B cell (primary cell): Measurements from ENCODE around the gene BBS1. TPM values are rescaled to one million over a fixed set of nuclear protein-coding genes. Genes with fewer than 3 reads are reported as not detected.

Experiments
- ATAC-seq: fragments of 200-7000 bp; cut with Tn5 transposase; one replicate; pipeline ENCODE4 v1.10.0; 2021; ENCODE audit warnings: low read depth, mild to moderate bottlenecking, moderate number of reproducible peaks, moderate library complexity
- CTCF ChIA-PET: fragments of 350-600 bp; sonication (Branson Sonifier 250); formaldehyde crosslinking; loops from one replicate; lab custom pipeline; 2021; ENCODE audit warnings: antibody characterized with exemption, inconsistent platforms; lab: Charles Lee
- POLR2A ChIA-PET: fragments of 350-600 bp; sonication (Branson Sonifier 250); formaldehyde crosslinking; loops from one replicate; lab custom pipeline; 2021; ENCODE audit warnings: antibody characterized with exemption; lab: Charles Lee
- DNase-seq: peaks from one replicate; pipeline ENCODE4 v3.0.0; 2013
- H2AFZ ChIP-seq: 2 replicates; pipeline ENCODE4 v1.6.1; 2012; ENCODE audit warnings: mild to moderate bottlenecking, low read depth, low read length; ENCODE audit not compliant: insufficient read depth, poor library complexity, severe bottlenecking
- H3K27ac ChIP-seq, 2 donors: 1 replicate in 1 of 2; 2 replicates in 1 of 2; pipeline ENCODE4 v1.5.1; 2012 to 2013; ENCODE audit warnings: low read length in 2 of 2, mild to moderate bottlenecking in 2 of 2, moderate library complexity in 1 of 2
- H3K27me3 ChIP-seq, 4 experiments: fragments of 200-600 bp in 1 of 4; sonication (generic) in 1 of 4; replicated peaks in 1 of 4; 1 replicate in 2 of 4; 2 replicates in 2 of 4; pipeline versions ENCODE4 v1.6.1 to v1.7.0; 2013 to 2016; ENCODE audit warnings: low read length in 3 of 4, mild to moderate bottlenecking in 2 of 4, mixed read lengths in 1 of 4, moderate library complexity in 1 of 4; ENCODE audit not compliant: insufficient read depth in 4 of 4, control insufficient read depth in 3 of 4; ENCODE audit errors: control extremely low read depth in 1 of 4
- H3K36me3 ChIP-seq, 2 experiments: replicated peaks in 1 of 2; 1 replicate in 1 of 2; 2 replicates in 1 of 2; pipeline versions ENCODE4 v1.6.1 to v1.7.1; 2013; ENCODE audit warnings: low read length in 1 of 2; ENCODE audit not compliant: insufficient read depth in 2 of 2, control insufficient read depth in 1 of 2; ENCODE audit errors: control extremely low read depth in 1 of 2, extremely low read depth in 1 of 2
- H3K4me1 ChIP-seq, 2 donors: fragments of 200-600 bp in 1 of 2; sonication (generic) in 1 of 2; 1 replicate in 1 of 2; 2 replicates in 1 of 2; pipeline versions ENCODE4 v1.5.1 to v1.6.1; 2013 to 2017; ENCODE audit warnings: low read length in 2 of 2; ENCODE audit not compliant: control insufficient read depth in 2 of 2, insufficient read depth in 2 of 2
- H3K4me2 ChIP-seq: replicated peaks from 2 replicates; pipeline ENCODE3; 2012; ENCODE audit warnings: mild to moderate bottlenecking, low read depth, low read length; ENCODE audit not compliant: poor library complexity, severe bottlenecking
- H3K4me3 ChIP-seq, 5 experiments: fragments of 200-600 bp in 1 of 5; sonication (generic) in 1 of 5; 1 replicate in 3 of 5; 2 replicates in 2 of 5; pipeline versions ENCODE4 v1.5.1 to v1.7.0; 2011 to 2016; ENCODE audit warnings: low read length in 4 of 5, mild to moderate bottlenecking in 4 of 5, low read depth in 2 of 5, control low read depth in 1 of 5, moderate library complexity in 1 of 5; ENCODE audit not compliant: insufficient read depth in 1 of 5; ENCODE audit errors: control extremely low read depth in 1 of 5, extremely low read depth in 1 of 5
- H3K79me2 ChIP-seq: fragments of 200-600 bp; sonication (generic); one replicate; pipeline ENCODE4 v1.6.0; 2016; ENCODE audit warnings: low read length; ENCODE audit not compliant: control insufficient read depth, insufficient read depth
- H3K9ac ChIP-seq: fragments of 200-600 bp; sonication (generic); 2 replicates; pipeline ENCODE4 v1.6.1; 2017; ENCODE audit warnings: mild to moderate bottlenecking, low read length, moderate library complexity
- H3K9me3 ChIP-seq, 3 donors: one replicate each; pipeline versions ENCODE4 v1.6.1 to v1.7.1; 2013; ENCODE audit warnings: low read length in 2 of 3; ENCODE audit not compliant: control insufficient read depth in 2 of 3, insufficient read depth in 1 of 3; ENCODE audit errors: control extremely low read depth in 1 of 3
- H4K20me1 ChIP-seq: 2 replicates; pipeline ENCODE4 v1.6.0; 2012; ENCODE audit warnings: mild to moderate bottlenecking, low read length; ENCODE audit not compliant: insufficient read depth, control insufficient read depth, poor library complexity, severe bottlenecking
- H3K27ac Mint-ChIP-seq: one replicate; pipeline ENCODE4 v1.8.0; 2021; ENCODE audit warnings: mixed read lengths
- H3K27me3 Mint-ChIP-seq: one replicate; pipeline ENCODE4 v1.8.0; 2021; ENCODE audit warnings: mixed read lengths
- H3K4me1 Mint-ChIP-seq: one replicate; pipeline ENCODE4 v1.8.0; 2021; ENCODE audit warnings: mixed read lengths
- H3K4me3 Mint-ChIP-seq: one replicate; pipeline ENCODE4 v1.8.0; 2021; ENCODE audit warnings: mixed read lengths
- H3K9me3 Mint-ChIP-seq: one replicate; pipeline ENCODE4 v1.8.0; 2022; ENCODE audit warnings: mixed read lengths; ENCODE audit not compliant: insufficient read depth
- CTCF ChIP-seq: fragments of 200-600 bp; IDR thresholded peaks from one replicate; pipeline ENCODE4 v1.8.0; 2022; ENCODE audit warnings: antibody characterized with exemption, mild to moderate bottlenecking
- EZH2 ChIP-seq: IDR thresholded peaks from 2 replicates; pipeline ENCODE4 v1.6.1; 2012; ENCODE audit warnings: borderline replicate concordance, low read depth, mild to moderate bottlenecking, moderate library complexity, low read length; ENCODE audit not compliant: insufficient read depth, poor library complexity, severe bottlenecking
- WGBS: methylation state at CpG from one replicate; pipeline ENCODE4 v1.1.5; 2013; ENCODE audit warnings: missing lambda C conversion rate; ENCODE audit not compliant: insufficient coverage; 5-methylcytosine and 5-hydroxymethylcytosine counted together
- intact Hi-C: fragments of 100-400 bp; cut with micrococcal nuclease; formaldehyde crosslinking; loops from one replicate; pipeline ENCODE4 v1.10.0; 2022
- polyA plus RNA-seq: library from polyadenylated mRNA; depleted of rRNA; stranded (reverse); fragments of >200 nt; gene quantifications from 2 replicates; pipeline ENCODE4 v1.2.3, GENCODE V29; 2012
- total RNA-seq, 2 donors: library from RNA; stranded (reverse); fragments of 120-200 nt in 1 of 2; gene quantifications; 1 replicate in 1 of 2; 2 replicates in 1 of 2; pipeline versions ENCODE4 v1.2.3 to v1.2.4, GENCODE V29; 2013 to 2022

The BBS1 gene
- total and polyA plus RNA-seq, 2 donors (not counting 1 experiment from before 2014, with no cell fraction given): 20.4 to 52.5 TPM

GRCh38 chr11:66532784-66533183 is 22.3 kb downstream of the BBS1 start:
- ATAC-seq: no peak
- no peaks in the 10 kb centered on the region for H3K27me3 Mint-ChIP-seq
- Histone ChIP-seq H3K36me3 (peaks cover 1 to 18% of the 10 kb centered on the region in 2 experiments), H3K9me3 (no peaks in the 10 kb centered on the region), H3K4me2 (no peak overlapping the region), H3K27ac (no peak overlapping the region), H3K27me3 (no peaks in the 10 kb centered on the region), H2AFZ (no peak overlapping the region), H4K20me1 (no peaks in the 10 kb centered on the region), H3K4me3 (no peak overlapping the region), H3K4me1 (no peaks in the 10 kb centered on the region), H3K79me2 (no peaks in the 10 kb centered on the region), H3K9ac (no peak overlapping the region)
- ChIA-PET POLR2A (no interaction called here), CTCF (no interaction called here)
- no peak for DNase-seq
- H3K9me3 Mint-ChIP-seq: no peaks in the 10 kb centered on the region
- H3K4me1 Mint-ChIP-seq: no peaks in the 10 kb centered on the region
- H3K4me3 Mint-ChIP-seq: no peak overlapping the region
- no peak overlapping the region for H3K27ac Mint-ChIP-seq
- intact Hi-C loops: no loop called here
- TF ChIP-seq EZH2 (no peak), CTCF (no peak)
- 95% methylated on average over 3 of the region's 6 CpGs for WGBS

- Histone ChIP-seq H3K9me3 (no peaks in the 10 kb centered on the region), H3K4me1 (peaks cover 9 to 11% of the 10 kb centered on the region in 2 donors), H3K27me3 (no peaks in the 10 kb centered on the region), H3K36me3 (peaks cover 1 to 38% of the 10 kb centered on the region in 2 experiments), H3K4me2 (no peak overlapping the region), H4K20me1 (no peaks in the 10 kb centered on the region), H3K9ac (no peak overlapping the region), H3K27ac (no peak overlapping the region), H2AFZ (no peak overlapping the region), H3K79me2 (no peaks in the 10 kb centered on the region), H3K4me3 (no peak overlapping the region)
- 99% methylated on average over 13 of the region's 16 CpGs for WGBS
- Mint-ChIP-seq H3K4me1 (peaks cover 28% of the 10 kb centered on the region), H3K4me3 (no peak overlapping the region), H3K27ac (no peak overlapping the region), H3K27me3 (no peaks in the 10 kb centered on the region), H3K9me3 (no peaks in the 10 kb centered on the region)
- intact Hi-C loops: no loop called here
- TF ChIP-seq EZH2 (no peak), CTCF (no peak)
- ChIA-PET POLR2A (interaction anchor here (0.6 kb wide), 1 partner anchor 542 kb away, joined by 3 read pairs; no protein-coding TSS in a partner anchor), CTCF (no interaction called here)
- ATAC-seq (no peak), DNase-seq (no peak)
Measured at GRCh38 chr11:66539170-66539869, 28.9 kb downstream of the BBS1 start.
